Measurements from ENCODE around the gene WDR12.

GRCh38 chr2:202944408-202944807, 32.9 kb upstream of the WDR12 start:
- TF ChIP-seq CTCF (IDR thresholded peaks at IDR 0.05; ENCODE audit: low read length) (no peak), EZH2 (IDR thresholded peaks at IDR 0.05; ENCODE audit: borderline replicate concordance, low read length) (no peak)
